HCT116 (cell line): ENCODE measurements around the gene C1orf21. TPM values are rescaled to one million over a fixed set of nuclear protein-coding genes. Genes with fewer than 3 reads are reported as not detected.

Experiments
- ATAC-seq: fragments of 200-7000 bp; cut with Tn5 transposase; 2 replicates; pipeline ENCODE4 v1.9.1; 2020; ENCODE audit warnings: mild to moderate bottlenecking, moderate library complexity
- BruUV-seq: library from RNA; stranded (reverse); fragments of 400-500 nt; replicated peaks from 2 replicates; lab custom pipeline; 2021; lab: Mats Ljungman, UMichigan
- CTCF ChIA-PET: fragments of 300-600 bp; sonication (Branson Sonifier 250); formaldehyde crosslinking; loops from one replicate; lab custom pipeline; 2021; ENCODE audit warnings: antibody characterized with exemption; lab: Charles Lee
- POLR2A ChIA-PET: fragments of 300-600, 350-600 bp; sonication (Branson Sonifier 250); formaldehyde crosslinking; loops from one replicate; lab custom pipeline; 2021; ENCODE audit warnings: antibody characterized with exemption; lab: Charles Lee
- RAD21 ChIA-PET, 2 experiments: fragments of 300-600 bp; sonication (Branson Sonifier 250); formaldehyde crosslinking; loops; one replicate each; lab custom pipeline; 2023; ENCODE audit warnings: low total read pairs in 2 of 2; ENCODE audit not compliant: uncharacterized antibody in 2 of 2, unreplicated experiment in 2 of 2, low non-redundant PET in 1 of 2; lab: Charles Lee
- DNase-seq: peaks from one replicate; pipeline ENCODE4 v3.0.0-alpha.2; 2010; ENCODE audit warnings: low read depth, low spot score
- H2AFZ ChIP-seq: fragments of 200-600 bp; shearing (Covaris generic), sonication (generic); 2 replicates; pipeline ENCODE4 v1.6.1; 2017; ENCODE audit warnings: low read depth, mixed run types, mixed read lengths, antibody characterized with exemption, low read length; ENCODE audit not compliant: poor library complexity, severe bottlenecking
- H3K27ac ChIP-seq: 2 replicates; pipeline ENCODE4 v1.5.1; 2012; ENCODE audit warnings: low read depth, low read length
- H3K27me3 ChIP-seq: fragments of 200-600 bp; sonication (generic); 2 replicates; pipeline ENCODE4 v1.6.1; 2016; ENCODE audit warnings: mixed run types, low read length, mixed read lengths; ENCODE audit not compliant: insufficient read depth
- H3K36me3 ChIP-seq, 2 experiments: fragments of 200-500 bp in 1 of 2; fragments of 200-600 bp in 1 of 2; sonication (Bioruptor generic) in 1 of 2; sonication (generic) in 1 of 2; 2 replicates each; pipeline versions ENCODE4 v1.5.1 to v1.6.1; 2014 to 2016; ENCODE audit warnings: low read length in 2 of 2, inconsistent platforms in 1 of 2, mixed read lengths in 1 of 2, mixed run types in 1 of 2; ENCODE audit not compliant: insufficient read depth in 2 of 2, control insufficient read depth in 1 of 2
- H3K4me1 ChIP-seq, 2 experiments: fragments of 200-600 bp in 1 of 2; sonication (generic) in 1 of 2; 2 replicates each; pipeline versions ENCODE4 v1.5.1 to v1.6.1; 2012 to 2017; ENCODE audit warnings: low read length in 2 of 2, inconsistent platforms in 1 of 2, mild to moderate bottlenecking in 1 of 2, mixed read lengths in 1 of 2, mixed run types in 1 of 2, moderate library complexity in 1 of 2; ENCODE audit not compliant: insufficient read depth in 2 of 2, control insufficient read depth in 1 of 2
- H3K4me2 ChIP-seq: fragments of 200-600 bp; sonication (generic); 2 replicates; pipeline ENCODE4 v1.6.1; 2017; ENCODE audit warnings: mixed run types, low read length, mixed read lengths
- H3K4me3 ChIP-seq, 2 experiments: fragments of 200-600 bp in 1 of 2; sonication (generic) in 1 of 2; replicated peaks in 1 of 2; 2 replicates each; pipeline ENCODE4 v1.5.1; 2011 to 2016; ENCODE audit warnings: low read length in 2 of 2, control low read depth in 1 of 2, low read depth in 1 of 2, mild to moderate bottlenecking in 1 of 2, mixed read lengths in 1 of 2, mixed run types in 1 of 2
- H3K79me2 ChIP-seq: fragments of 200-600 bp; sonication (generic); 2 replicates; pipeline ENCODE4 v1.6.1; 2017; ENCODE audit warnings: mild to moderate bottlenecking, mixed run types, low read length, moderate library complexity, mixed read lengths; ENCODE audit not compliant: insufficient read depth
- H3K9ac ChIP-seq: fragments of 200-600 bp; sonication (generic); 2 replicates; pipeline ENCODE4 v1.6.1; 2016; ENCODE audit warnings: low read length, mixed read lengths
- H3K9me2 ChIP-seq: fragments of 200-600 bp; sonication (generic), shearing (Covaris generic); 2 replicates; pipeline ENCODE4 v1.6.1; 2017; ENCODE audit warnings: mixed run types, mild to moderate bottlenecking, moderate library complexity; ENCODE audit not compliant: insufficient read depth
- H3K9me3 ChIP-seq, 2 experiments: fragments of 200-500 bp in 1 of 2; fragments of 200-600 bp in 1 of 2; sonication (Bioruptor generic) in 1 of 2; sonication (generic) in 1 of 2; 2 replicates each; pipeline ENCODE4 v1.6.1; 2014 to 2017; ENCODE audit warnings: low read length in 2 of 2, mixed read lengths in 2 of 2, inconsistent platforms in 1 of 2, low read depth in 1 of 2, mild to moderate bottlenecking in 1 of 2, mixed run types in 1 of 2, moderate library complexity in 1 of 2; ENCODE audit not compliant: control insufficient read depth in 1 of 2, insufficient read depth in 1 of 2
- H4K20me1 ChIP-seq: fragments of 200-600 bp; sonication (generic), shearing (Covaris generic); 2 replicates; pipeline ENCODE4 v1.6.1; 2017; ENCODE audit warnings: mixed run types, mild to moderate bottlenecking, moderate library complexity; ENCODE audit not compliant: insufficient read depth
- CBX3 ChIP-seq: IDR thresholded peaks from 2 replicates; pipeline ENCODE4 v1.6.1; 2012; ENCODE audit warnings: low read depth
- EGR1 ChIP-seq: IDR thresholded peaks from 2 replicates; pipeline ENCODE4 v1.6.1; 2012; ENCODE audit warnings: low read depth
- EZH2 ChIP-seq: fragments of 200-600 bp; sonication (generic); IDR thresholded peaks from 2 replicates; pipeline ENCODE4 v1.6.1; 2017; ENCODE audit warnings: antibody characterized with exemption, mixed run types
- SRF ChIP-seq: IDR thresholded peaks from 2 replicates; pipeline ENCODE4 v1.6.1; 2012; ENCODE audit warnings: low read depth
- YY1 ChIP-seq: IDR thresholded peaks from 2 replicates; pipeline ENCODE4 v1.6.1; 2011; ENCODE audit warnings: low read length, low read depth, moderate library complexity, mild to moderate bottlenecking; ENCODE audit not compliant: insufficient replicate concordance; ENCODE audit errors: extremely low read depth
- intact Hi-C: fragments of 100-400 bp; cut with micrococcal nuclease; formaldehyde crosslinking; loops from 2 replicates; pipeline ENCODE4 v1.10.0; 2022
- total RNA-seq: library from RNA; stranded (reverse); gene quantifications from one replicate; pipeline ENCODE4 v1.2.1, GENCODE V29; 2021; ENCODE audit not compliant: unreplicated experiment

The C1orf21 gene
- total RNA-seq, 1 experiment from 2014 or later, result 8.9 TPM

GRCh38 chr1:184385865-184386311 is 941 bp upstream of the C1orf21 start:
- peak overlapping the region; percentile 92 for H3K4me2 ChIP-seq

GRCh38 chr1:184387069-184387475 is 243 bp downstream of the C1orf21 start:
- Histone ChIP-seq H4K20me1 (no peaks in the 10 kb centered on the region), H3K4me1 (peaks cover 0 to 21% of the 10 kb centered on the region in 2 experiments), H3K36me3 (no peaks in the 10 kb centered on the region), H3K79me2 (no peaks in the 10 kb centered on the region), H2AFZ (peak overlapping the region; percentile 77), H3K27me3 (no peaks in the 10 kb centered on the region), H3K4me2 (peak overlapping the region; percentile 92), H3K9me3 (no peaks in the 10 kb centered on the region), H3K27ac (peak overlapping the region; percentile 18; the same call in 1 of the 2 replicates), H3K4me3 (peak overlapping the region; percentile 59 to 70), H3K9ac (peak overlapping the region; percentile 63), H3K9me2 (no peaks in the 10 kb centered on the region)
- ChIA-PET CTCF (interaction anchor here (0.6 to 1.2 kb wide), 3 partner anchors 277 to 964 kb away, joined by 3 to 5 read pairs (median 4); no protein-coding TSS in a partner anchor), POLR2A (interaction anchor here (0.6 to 0.7 kb wide), 4 partner anchors 12 to 1134 kb away, joined by 3 to 5 read pairs (median 4); no protein-coding TSS in a partner anchor), RAD21 (interaction anchor here (0.6 to 0.7 kb wide), 3 partner anchors 23 to 163 kb away, joined by 3 to 5 read pairs (median 5); no protein-coding TSS in a partner anchor)
- no peak for TF ChIP-seq YY1
- no peak for TF ChIP-seq EGR1
- TF ChIP-seq SRF, result no peak
- no peak; the same call in 1 of the 2 replicates for ATAC-seq
- no TSS peak for BruUV-seq
- no peak for DNase-seq
- intact Hi-C loops, result no loop called here

More at GRCh38 chr1:184385865-184386311, 941 bp upstream of the C1orf21 start:
- Histone ChIP-seq H3K9me3 (no peaks in the 10 kb centered on the region), H3K27ac (peak overlapping the region; percentile 39; the same call in 1 of the 2 replicates)
- DNase-seq, result no peak
- no peak for TF ChIP-seq EZH2
- no peak for TF ChIP-seq CBX3
- TF ChIP-seq, all 23 proteins: peak for 0
- Histone ChIP-seq H4K20me1 (no peaks in the 10 kb centered on the region), H3K4me1 (peaks cover 0 to 21% of the 10 kb centered on the region in 2 experiments), H2AFZ (no peak overlapping the region), H3K27me3 (no peaks in the 10 kb centered on the region), H3K9me2 (no peaks in the 10 kb centered on the region), H3K79me2 (no peaks in the 10 kb centered on the region), H3K36me3 (no peaks in the 10 kb centered on the region), H3K9ac (peak overlapping the region; percentile 63), H3K4me3 (peak overlapping the region; percentile 59 to 70)
- ChIA-PET CTCF (no interaction called here), RAD21 (no interaction called here), POLR2A (no interaction called here)
- no peak for ATAC-seq
- intact Hi-C loops, result no loop called here
- BruUV-seq, result no TSS peak
